Measurements from ENCODE around the gene UQCRC1. TPM values are rescaled to one million over a fixed set of nuclear protein-coding genes. Genes with fewer than 3 reads are reported as not detected.

UQCRC1 gene
- total RNA-seq, 1 experiment from 2014 or later: 610 TPM

DNA sequence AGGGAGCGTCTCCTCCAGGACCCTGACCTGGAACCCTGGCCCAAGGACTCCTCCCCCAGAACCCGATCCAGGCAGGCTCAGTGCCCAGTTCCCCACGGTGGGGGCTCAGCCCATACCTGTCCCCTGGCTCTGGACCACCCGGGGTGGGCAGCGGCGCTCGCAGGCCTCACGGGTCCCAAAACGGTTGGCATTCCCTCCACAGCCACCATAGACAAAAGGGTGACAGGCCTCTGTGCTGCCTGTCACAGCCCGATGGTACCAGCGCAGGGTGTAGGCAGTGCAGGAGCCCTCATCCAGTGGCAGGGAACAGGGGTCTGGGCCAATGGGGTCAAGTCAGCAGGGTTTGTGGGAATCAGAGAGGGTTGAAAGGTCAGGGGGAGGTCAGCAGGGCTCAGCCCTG, 44.8 kb downstream of the UQCRC1 start:
- Histone ChIP-seq H3K4me3 (ENCODE audit: insufficient read depth, low read depth, low read length) (no peak overlapping the region), H3K36me3 (replicated peaks; ENCODE audit: control insufficient read depth, insufficient read depth, low read length) (no peaks in the 10 kb centered on the region; the same call in 1 of the 2 replicates), H3K27me3 (ENCODE audit: control insufficient read depth, insufficient read depth, low read length) (no peaks in the 10 kb centered on the region)
- DNase-seq: no peak

GRCh38 chr3:48564022-48564421, 45.4 kb downstream of the UQCRC1 start:
- Histone ChIP-seq H3K4me3 (ENCODE audit: insufficient read depth, low read depth, low read length) (no peak overlapping the region), H3K36me3 (replicated peaks; ENCODE audit: control insufficient read depth, insufficient read depth, low read length) (no peaks in the 10 kb centered on the region; the same call in 1 of the 2 replicates), H3K27me3 (ENCODE audit: control insufficient read depth, insufficient read depth, low read length) (no peaks in the 10 kb centered on the region)
- peak; percentile 61 for DNase-seq

- H3K4me3 ChIP-seq (ENCODE audit: insufficient read depth, low read depth, low read length): no peak within 1 kb of the TSS
- DNase-seq: peak; percentile 80
- no peaks in the 10 kb centered on the region; the same call in 1 of the 2 replicates for H3K36me3 ChIP-seq (replicated peaks; ENCODE audit: control insufficient read depth, insufficient read depth, low read length)
- H3K27me3 ChIP-seq (ENCODE audit: control insufficient read depth, insufficient read depth, low read length): no peaks in the 10 kb centered on the region
Observed at GRCh38 chr3:48563382-48563918, 46.0 kb downstream of the UQCRC1 start, which contains the start of gene UCN2. TSS of gene UCN2 (minus strand) at chr3:48563781. CDS start at chr3:48563124, 657 bp downstream.

DNA sequence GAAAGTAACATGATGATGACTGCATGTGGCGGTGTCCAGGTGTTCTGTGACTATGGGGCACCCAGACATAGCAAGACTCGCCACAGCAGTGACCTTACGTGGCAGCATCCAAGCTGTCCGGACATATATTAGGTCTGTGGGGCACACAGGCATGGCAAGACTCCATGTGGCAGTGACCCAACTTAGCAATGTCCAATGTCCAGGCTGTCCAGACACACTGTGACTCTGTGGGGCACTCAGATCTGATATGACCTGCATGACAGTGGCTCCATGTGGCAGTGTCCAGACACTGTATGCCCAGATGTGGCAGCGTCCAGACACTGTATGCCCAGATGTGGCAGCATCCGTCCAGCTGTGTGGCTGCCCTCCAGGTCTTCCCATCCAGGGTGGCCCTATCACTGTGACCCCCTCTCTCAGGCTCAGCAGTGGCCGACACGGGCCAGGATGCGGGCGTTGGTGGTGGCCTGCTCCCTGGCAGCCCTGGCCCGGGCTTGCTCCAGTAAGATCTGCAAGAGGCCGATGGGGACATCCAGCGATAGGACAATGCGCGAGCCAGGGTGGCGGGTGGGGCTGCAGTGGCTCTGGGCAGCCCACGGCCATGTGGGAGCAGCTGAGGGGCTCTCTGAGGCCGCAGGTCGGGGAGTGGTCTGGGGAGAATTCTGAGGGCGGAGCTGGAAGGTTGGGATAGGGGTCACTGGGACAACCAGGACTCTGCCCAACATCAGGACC, 46.9 kb downstream of the UQCRC1 start:
- peak; percentile 55 for DNase-seq
- no peak overlapping the region for H3K4me3 ChIP-seq (ENCODE audit: insufficient read depth, low read depth, low read length)
- no peaks in the 10 kb centered on the region; the same call in 1 of the 2 replicates for H3K36me3 ChIP-seq (replicated peaks; ENCODE audit: control insufficient read depth, insufficient read depth, low read length)
- no peaks in the 10 kb centered on the region for H3K27me3 ChIP-seq (ENCODE audit: control insufficient read depth, insufficient read depth, low read length)

DNA sequence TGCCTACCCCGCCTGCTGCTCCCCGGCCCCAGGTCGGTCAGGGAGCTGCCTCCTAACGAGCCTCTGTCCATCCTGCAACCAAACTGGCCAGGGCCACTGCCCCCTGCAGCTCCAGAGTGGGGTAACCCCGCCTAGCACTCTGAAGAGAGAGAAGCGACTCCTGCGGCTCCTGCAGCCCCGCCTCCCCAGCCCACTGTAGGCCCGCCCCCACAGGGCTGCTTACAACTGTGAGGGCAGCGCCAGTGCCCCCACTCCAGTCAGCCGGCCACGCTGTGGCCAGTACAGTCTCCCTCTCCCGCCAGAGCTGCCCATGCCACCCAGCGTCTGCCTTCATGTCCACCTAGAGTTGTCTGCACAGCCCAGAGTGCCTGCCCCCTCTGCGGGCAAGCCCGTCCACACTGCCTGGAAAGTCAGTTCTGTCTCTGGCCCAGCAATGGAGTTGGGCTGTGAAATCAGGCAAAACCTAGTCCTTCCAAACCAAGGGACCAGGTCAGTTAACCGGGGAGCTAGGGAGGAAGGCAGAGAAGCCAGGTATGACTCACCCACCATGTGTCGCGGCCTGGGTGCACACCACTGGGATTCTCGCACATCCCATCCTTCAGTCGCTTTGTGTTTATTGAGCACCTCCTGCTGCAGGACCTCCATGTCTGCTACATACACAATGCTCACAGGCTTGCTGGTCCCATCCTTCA, 48.3 kb downstream of the UQCRC1 start:
- DNase-seq: peak; percentile 96
- Histone ChIP-seq H3K36me3 (replicated peaks; ENCODE audit: control insufficient read depth, insufficient read depth, low read length) (no peaks in the 10 kb centered on the region; the same call in 1 of the 2 replicates), H3K27me3 (ENCODE audit: control insufficient read depth, insufficient read depth, low read length) (no peaks in the 10 kb centered on the region), H3K4me3 (ENCODE audit: insufficient read depth, low read depth, low read length) (no peak overlapping the region)

DNA sequence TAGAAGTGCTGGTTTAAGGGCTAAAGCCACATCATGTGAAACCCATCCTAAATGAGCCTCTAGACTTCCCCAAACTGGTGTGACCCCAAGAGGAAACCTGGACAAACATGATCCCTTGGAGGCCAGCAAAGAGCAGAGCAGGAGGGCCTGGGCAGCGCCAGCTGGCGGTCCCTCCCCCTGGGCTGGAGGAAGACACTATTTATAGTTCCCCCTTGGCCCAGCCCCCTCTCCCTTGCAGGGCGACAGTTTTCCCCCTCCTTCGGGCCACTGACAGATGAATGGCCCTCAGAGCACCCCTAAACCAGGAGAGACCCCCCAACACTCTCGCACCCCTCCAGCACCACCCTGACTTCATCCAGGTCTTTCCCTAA, 48.8 kb downstream of the UQCRC1 start:
- Histone ChIP-seq H3K27me3 (ENCODE audit: control insufficient read depth, insufficient read depth, low read length) (no peaks in the 10 kb centered on the region), H3K36me3 (replicated peaks; ENCODE audit: control insufficient read depth, insufficient read depth, low read length) (no peaks in the 10 kb centered on the region; the same call in 1 of the 2 replicates), H3K4me3 (ENCODE audit: insufficient read depth, low read depth, low read length) (no peak overlapping the region)
- DNase-seq: no peak

GRCh38 chr3:48558493-48559134, 50.8 kb downstream of the UQCRC1 start:
- Histone ChIP-seq H3K27me3 (ENCODE audit: control insufficient read depth, insufficient read depth, low read length) (no peaks in the 10 kb centered on the region), H3K36me3 (replicated peaks; ENCODE audit: control insufficient read depth, insufficient read depth, low read length) (no peaks in the 10 kb centered on the region; the same call in 1 of the 2 replicates), H3K4me3 (ENCODE audit: insufficient read depth, low read depth, low read length) (no peak overlapping the region)
- peak; percentile 28 for DNase-seq

DNA sequence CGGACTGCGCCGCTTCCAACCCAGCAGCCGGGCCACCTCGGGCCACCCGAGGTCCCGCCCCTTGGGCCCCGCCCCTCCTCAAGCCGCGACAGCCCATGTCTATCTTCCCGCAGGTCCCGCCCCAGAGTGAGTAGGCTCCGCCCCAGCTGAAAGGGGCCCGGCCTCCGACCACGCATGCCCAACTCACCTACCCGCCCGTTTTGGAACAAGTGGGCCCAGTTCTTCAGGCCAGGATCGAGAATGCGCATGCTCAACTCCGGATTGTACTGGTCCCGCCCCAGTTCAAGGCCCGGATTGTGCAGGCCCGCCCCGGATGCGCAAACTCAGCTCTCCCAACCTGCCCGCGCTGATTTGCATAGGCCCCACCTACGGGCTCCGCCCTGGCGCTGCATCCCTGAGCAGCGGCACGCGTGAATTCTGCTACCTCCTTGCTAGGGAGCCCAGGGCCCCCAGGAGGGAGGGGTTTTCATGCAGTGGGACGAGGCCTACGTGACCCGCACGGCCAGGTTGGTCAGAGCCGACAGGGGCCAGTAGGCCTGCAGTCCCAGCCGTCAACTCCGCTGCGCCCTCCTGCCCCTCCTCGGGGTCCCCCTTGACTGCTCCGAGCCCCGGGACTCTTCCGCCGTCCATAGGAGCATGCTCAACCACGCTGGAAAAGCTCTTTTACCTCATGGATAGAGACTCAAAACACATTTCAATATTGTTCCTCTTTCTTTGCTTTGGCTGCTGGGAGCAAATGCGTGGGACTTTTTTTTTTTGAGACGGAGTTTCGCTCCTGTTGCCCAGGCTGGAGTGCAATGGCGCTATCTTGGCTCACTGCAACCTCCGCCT, 52.4 kb downstream of the UQCRC1 start, which contains the start of gene PFKFB4:
Gene PFKFB4 (minus strand): TSS at position 8 of the 831 bp plus-strand sequence. CDS start 26 bp downstream, outside the sequence.
- Histone ChIP-seq H3K36me3 (replicated peaks; ENCODE audit: control insufficient read depth, insufficient read depth, low read length) (no peaks in the 10 kb centered on the region; the same call in 1 of the 2 replicates), H3K27me3 (ENCODE audit: control insufficient read depth, insufficient read depth, low read length) (no peaks in the 10 kb centered on the region), H3K4me3 (ENCODE audit: insufficient read depth, low read depth, low read length) (peak within 1 kb of the TSS; percentile 75)
- peak; percentile 100 for DNase-seq

DNA sequence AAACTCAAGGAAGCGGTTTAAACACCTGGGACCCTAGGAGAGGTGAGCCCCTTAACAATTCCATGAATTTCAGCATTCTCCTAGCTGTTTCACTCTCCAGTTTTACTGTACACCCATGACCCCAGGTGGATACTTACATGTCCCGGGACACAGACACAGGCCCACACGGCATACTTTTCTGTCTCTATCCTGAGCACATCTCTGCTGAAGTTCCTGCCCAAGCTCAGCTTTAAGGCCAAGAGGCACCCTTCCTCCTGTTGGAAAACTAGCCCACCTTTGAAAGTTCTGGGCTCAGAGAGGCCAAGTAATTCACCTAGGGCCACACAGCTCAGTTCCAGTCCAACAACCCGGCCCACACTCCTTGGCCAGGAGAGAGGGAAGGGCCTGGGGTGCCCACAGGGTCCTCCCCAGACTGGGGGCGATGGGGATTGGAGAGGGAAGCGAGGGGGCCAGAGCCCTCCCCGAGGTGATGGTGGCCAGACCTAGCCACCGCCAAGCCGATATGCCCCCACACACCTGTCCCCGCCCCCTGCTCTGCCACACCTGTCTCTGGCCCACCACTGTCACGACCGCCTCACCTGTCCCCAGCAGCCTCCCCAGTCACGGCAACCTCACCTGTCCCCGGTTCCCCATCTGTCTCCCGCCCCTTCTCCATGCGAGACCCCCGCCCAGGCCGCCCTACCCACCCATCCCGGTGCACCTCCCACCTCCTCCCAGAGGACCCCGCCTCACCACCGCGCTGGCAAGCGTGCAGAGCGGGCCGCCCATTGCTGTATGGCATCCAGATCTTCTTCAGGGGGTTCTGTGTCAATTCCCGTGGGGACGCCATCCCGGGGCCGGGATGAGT, 53.3 kb downstream of the UQCRC1 start:
- DNase-seq: no peak
- no peaks in the 10 kb centered on the region; the same call in 1 of the 2 replicates for H3K36me3 ChIP-seq (replicated peaks; ENCODE audit: control insufficient read depth, insufficient read depth, low read length)
- no peaks in the 10 kb centered on the region for H3K27me3 ChIP-seq (ENCODE audit: control insufficient read depth, insufficient read depth, low read length)
- peak overlapping the region; percentile 75 for H3K4me3 ChIP-seq (ENCODE audit: insufficient read depth, low read depth, low read length)

DNA sequence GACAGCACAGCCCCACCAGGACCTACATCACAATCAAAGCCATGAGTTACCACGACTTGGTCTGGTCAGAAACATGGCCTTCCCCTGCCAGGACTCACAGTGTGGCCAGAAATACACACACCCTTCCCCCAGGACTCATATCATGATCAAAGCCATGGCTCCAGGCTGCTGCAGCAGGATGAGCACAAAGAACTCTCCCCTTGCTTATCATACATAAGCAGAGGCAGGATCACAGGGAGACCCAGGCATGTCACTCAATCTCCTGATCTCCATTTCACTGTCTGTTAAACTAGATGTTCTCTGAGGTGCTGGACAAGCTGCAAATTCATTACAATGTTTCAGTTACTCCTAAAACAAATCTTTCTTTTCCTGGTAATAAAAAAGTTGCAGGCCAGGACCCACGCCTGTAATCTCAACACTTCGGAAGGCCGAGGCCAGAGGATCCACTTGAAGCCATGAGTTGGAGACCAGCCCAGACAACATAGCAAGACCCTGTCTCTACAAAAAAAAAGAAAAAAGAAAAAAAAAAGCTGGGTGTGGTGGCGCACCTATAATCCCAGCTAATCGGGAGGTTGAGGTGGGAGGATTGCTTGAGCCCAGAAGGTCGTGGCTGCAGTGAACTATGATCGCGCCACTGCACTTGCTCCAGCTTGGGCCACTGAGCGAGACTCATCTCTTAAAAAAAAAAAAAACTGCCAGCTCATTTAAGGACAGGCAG, 54.1 kb downstream of the UQCRC1 start:
- Histone ChIP-seq H3K36me3 (replicated peaks; ENCODE audit: control insufficient read depth, insufficient read depth, low read length) (no peaks in the 10 kb centered on the region; the same call in 1 of the 2 replicates), H3K4me3 (ENCODE audit: insufficient read depth, low read depth, low read length) (no peak overlapping the region; the same call in 1 of the 2 replicates), H3K27me3 (ENCODE audit: control insufficient read depth, insufficient read depth, low read length) (no peaks in the 10 kb centered on the region)
- DNase-seq: no peak

DNA sequence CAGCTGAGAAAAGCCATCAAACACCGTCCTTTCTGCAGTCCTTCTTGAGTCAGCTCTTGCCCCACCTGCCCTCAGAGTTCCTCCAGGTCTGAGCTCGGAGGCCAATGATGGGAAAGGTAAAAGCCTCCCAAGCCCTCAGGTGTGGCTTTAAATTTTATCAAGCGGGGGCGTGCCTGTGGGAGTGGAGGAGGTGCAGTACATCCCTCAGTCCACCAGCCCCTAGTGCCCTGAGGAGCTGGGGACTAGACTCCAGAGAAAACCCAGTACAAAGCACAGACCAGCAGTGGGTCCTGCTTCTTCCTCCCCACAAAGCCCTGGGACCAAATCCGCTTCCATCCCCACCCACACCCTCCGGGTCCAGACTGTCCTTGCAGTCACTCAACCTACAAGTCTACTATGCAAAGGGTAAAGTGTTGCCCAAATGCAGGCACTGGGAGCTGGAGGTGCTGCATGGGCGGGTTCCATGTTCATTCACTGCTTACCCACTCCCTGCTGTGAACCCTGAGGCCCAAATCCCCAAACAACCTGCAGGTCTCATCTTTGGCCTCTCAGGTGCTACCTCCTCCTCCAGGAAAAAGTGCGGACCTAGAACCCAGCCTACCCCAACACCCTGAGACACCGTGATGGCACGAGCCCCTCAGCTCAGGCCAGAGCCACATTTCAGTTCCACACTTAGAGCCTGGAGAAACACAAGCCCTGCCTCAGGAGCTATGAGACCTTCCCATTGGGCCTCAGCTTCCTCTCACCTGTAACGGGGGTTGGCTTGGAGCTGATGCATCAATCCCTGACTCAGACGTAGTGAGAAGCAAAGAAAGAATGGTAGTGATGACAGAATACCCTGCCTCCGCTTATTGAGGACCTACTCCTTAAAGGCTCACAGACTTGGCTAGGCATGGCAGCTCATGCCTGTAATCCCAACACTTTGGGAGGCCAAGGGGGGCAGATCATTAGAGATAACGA, 55.3 kb downstream of the UQCRC1 start:
- DNase-seq: no peak
- Histone ChIP-seq H3K27me3 (ENCODE audit: control insufficient read depth, insufficient read depth, low read length) (no peaks in the 10 kb centered on the region), H3K4me3 (ENCODE audit: insufficient read depth, low read depth, low read length) (no peak overlapping the region), H3K36me3 (replicated peaks; ENCODE audit: control insufficient read depth, insufficient read depth, low read length) (no peaks in the 10 kb centered on the region; the same call in 1 of the 2 replicates)

GRCh38 chr3:48553361-48553760, 56.1 kb downstream of the UQCRC1 start:
- no peak for DNase-seq
- peaks cover 1% of the 10 kb centered on the region; the same call in 1 of the 2 replicates for H3K36me3 ChIP-seq (replicated peaks; ENCODE audit: control insufficient read depth, insufficient read depth, low read length)
- no peak overlapping the region for H3K4me3 ChIP-seq (ENCODE audit: insufficient read depth, low read depth, low read length)
- H3K27me3 ChIP-seq (ENCODE audit: control insufficient read depth, insufficient read depth, low read length): no peaks in the 10 kb centered on the region
